Frontal cortex (tissue), 4 donors: ENCODE data around the gene GDAP1L1. TPM values are rescaled to one million over a fixed set of nuclear protein-coding genes. Genes with fewer than 3 reads are reported as not detected.
"Not testable (repeated sequence)": the region's sequence is repeated elsewhere in the genome, so short reads cannot be mapped to it uniquely, and the experiment has no call there.

Source experiments
- DNase-seq, 2 donors: peaks; one replicate each; pipeline ENCODE4 v3.0.0; 2012; ENCODE audit warnings: low spot score in 2 of 2
- FAIRE-seq: peaks from 2 replicates; lab custom pipeline; 2012; peaks lifted over from hg19 to GRCh38; lab: Jason Lieb, UNC
- total RNA-seq: library from RNA; depleted of rRNA; stranded (reverse); fragments of >200 nt; gene quantifications from one replicate; pipeline ENCODE4 v1.2.3, GENCODE V29; 2014
- donor health status: control.
- donor health status: control.
- donor health status: control.

GDAP1L1 gene
- total RNA-seq, 1 donor from 2014 or later: 131 TPM

DNA sequence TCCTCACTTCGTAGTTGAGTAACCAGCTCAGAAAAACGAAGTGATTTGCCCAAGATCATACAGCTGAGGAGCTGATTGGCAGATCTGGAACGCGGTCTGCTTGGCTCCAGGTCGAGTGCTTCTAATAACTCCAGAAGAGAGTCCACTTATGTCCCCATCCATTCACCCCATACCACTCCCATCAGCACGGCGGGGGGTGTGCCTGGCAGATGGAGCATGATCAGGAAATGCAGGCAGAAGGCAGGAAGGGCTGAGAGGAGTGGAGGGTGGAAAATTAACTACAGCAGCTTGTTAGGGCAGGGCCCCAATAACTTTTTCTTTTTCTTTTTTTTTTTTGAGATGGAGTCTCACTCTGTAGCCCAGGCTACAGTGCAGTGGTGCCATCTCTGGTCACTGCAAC, 48.9 kb downstream of the GDAP1L1 start:
- DNase-seq (no peak), FAIRE-seq (no peak)

DNA sequence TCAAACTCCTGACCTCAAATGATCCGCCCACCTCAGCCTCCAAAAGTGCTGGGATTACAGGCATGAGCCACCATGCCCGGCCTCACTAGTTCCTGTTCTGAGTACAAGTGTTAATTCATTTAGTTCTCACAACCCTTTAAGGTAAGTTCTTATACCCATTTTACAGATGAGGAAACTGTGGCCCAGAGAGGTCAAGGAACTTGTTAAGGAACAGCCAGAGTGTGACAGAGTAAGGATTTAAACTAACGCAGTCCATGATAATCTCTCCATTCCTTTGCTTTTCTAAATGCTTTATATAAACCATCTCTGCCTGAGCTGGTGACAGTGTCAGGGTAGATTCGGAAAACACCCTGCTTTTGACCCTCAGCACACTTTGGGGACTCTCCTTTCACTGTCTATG, 50.6 kb downstream of the GDAP1L1 start:
- DNase-seq (no peak), FAIRE-seq (no peak)

- not testable (repeated sequence) for DNase-seq, FAIRE-seq
Measured at GRCh38 chr20:44299011-44299535, 52.0 kb downstream of the GDAP1L1 start.

DNA sequence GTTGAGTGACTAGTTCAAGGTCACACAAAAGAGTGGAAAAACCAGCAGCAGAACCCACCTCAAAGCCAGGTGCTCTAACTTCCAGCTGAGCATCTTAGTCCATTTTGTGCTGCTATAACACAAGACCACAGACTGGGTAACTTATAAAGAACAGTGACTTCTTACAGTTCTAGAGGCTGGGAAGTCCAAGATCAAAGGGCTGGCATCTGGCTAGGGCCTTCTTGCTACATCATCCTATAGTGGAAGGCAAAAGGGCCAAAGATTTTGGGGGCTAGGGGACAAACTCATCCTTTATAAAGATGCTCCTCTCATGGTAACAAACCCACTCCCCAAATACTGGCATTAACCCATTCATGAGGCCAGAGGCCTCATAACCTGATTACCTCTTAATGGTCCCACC, 54.2 kb downstream of the GDAP1L1 start:
- DNase-seq: no peak
- FAIRE-seq: no peak

DNA sequence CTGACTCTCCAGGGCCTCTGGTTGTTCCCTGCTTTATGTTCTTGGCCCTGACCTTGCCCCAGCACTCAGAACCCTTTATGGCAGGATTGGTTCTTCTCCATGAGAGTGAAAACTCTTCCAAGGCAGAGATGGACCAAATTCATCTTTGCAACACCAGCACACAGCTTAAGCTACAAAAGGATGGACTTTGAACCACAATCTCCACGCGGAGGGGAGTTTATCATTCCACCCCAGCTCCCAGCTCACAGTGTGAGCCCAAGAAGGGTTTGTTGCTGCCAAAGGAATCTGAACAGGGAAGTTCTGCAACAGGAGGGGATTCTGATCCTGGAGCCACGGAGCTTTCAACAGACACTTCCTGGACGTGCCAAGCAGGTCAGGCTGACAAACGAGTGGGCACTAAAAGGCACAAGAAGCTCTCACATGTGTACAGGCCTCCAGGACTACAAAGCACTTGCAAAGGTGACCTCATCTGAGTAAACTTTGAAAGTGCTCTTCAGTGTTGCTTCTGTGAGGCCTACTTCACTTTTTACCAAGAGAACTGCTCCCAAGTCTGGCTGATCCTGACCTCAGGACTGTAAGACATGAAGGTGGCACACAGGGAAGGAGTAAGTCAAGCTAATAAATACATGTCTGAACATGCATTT, 55.0 kb downstream of the GDAP1L1 start:
- no peak for FAIRE-seq

GRCh38 chr20:44302736-44303135, 55.6 kb downstream of the GDAP1L1 start:
- DNase-seq (no peak), FAIRE-seq (no peak)

More for the DNA sequence above, 55.0 kb downstream of the GDAP1L1 start:
- DNase-seq: no peak

DNA sequence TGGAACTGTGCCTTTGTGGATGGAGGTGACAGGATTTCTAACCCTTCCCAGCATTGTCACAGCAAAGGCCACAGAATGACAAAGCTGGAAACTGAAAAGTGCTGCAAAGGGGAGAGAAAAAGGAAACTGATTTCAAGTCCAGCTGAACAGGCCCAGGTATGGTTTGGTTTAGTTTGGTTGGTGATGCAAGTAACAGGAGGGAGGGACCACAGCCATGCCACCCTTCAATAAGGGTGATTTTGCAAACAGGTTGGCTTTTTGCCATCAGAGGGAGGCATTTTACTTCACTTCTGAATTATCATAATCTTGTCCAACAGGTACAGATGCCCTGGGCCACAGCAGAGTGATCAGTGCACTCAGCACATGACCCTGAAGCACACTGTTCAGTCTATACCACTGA, 57.3 kb downstream of the GDAP1L1 start:
- FAIRE-seq (no peak), DNase-seq (no peak)

- FAIRE-seq (no peak), DNase-seq (no peak)
Measured at GRCh38 chr20:44306927-44307326, 59.8 kb downstream of the GDAP1L1 start.

DNA sequence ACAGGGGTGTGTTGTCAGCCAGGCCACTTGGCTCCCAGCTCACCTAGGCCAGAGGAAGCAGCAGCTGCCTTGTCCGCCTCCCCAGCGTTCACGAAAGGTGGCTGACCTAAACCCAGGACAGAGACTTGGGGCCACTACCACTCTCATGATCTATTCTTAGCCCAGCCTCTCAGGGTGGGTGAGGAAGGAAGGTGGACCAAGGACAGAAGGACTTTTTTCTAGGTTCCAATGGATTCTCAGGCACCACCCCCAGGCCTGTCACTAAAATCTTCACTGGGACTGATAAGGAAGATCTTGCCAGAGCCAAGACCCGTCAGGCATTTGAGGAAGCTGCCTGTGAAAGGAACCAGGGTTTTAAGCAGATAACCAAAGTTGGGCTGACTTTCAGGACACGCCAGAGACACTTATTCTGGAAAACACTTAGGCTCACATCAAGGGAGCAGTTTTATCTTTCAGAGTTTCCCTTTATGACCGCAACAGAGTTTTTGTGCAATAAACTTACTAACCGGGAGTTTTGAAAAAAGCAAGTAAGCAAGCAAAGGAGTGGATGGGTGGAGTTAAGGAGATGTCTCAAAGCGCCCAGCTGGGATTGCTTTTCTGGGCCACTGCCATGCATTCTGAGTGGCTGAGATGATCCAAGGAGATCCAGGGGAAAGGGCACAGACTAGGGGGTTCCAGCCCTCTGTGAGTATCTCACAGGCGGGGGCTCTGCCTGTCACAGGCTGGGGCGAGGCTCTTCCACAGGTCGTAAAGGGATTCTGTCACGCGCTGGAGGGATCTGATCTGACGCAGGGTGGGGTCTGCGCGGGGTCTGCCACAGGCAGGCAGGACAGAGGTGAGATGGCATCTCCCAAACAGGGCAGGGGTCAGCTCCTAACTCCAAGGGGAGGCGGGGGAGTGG, 62.9 kb downstream of the GDAP1L1 start:
- FAIRE-seq: no peak
- peak; percentile 24 to 51 for DNase-seq

DNA sequence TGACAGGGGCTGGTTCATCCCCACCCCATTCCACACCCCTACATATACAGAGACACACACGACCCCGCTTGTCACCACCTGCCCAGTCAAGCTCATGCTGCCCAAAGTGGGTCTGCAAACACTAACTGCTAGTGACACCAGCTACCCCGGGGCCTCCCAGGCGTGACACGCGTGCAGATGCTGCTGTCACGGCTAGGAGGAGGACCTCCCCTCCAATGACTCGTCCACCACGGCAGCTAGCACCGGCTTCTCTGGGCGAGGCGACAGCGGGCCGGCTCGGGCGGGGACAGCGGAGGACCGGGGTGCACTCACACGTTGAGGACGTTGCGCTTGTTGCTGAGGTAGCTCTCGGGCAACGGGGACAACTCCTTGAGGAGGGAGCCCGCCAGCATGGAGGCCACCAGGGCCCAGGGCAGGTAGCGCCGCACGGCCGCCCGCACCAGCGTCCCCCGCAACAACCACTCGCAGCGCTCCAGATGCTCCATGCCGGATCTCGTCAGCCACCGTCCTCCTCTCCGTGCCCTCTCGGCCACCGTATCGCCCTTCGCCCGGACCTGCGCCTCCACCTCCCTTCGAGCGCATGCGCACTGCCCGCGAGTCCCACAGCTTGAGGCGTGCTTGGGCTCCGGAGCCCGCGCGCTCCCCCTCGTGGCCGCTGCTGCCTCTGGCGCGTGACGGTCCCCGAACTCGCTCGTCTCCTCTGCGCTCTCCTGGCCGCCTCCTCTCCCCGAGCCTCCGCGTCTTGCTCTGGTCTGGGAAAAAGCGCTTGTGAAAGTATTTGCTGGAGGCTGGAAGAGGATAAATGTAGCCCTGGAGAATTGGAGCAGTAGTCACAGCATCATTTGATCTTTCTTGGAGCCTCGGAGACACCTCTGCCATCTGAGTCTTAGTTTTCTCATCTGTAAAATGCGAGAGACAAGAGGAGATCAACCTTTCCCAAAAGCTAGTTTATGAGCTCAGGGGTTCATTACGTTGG, 63.8 kb downstream of the GDAP1L1 start, which contains the start of gene FITM2:
Gene FITM2 (minus strand): TSS at position 539 of the 976 bp plus-strand sequence. CDS start 54 bp downstream, at position 485.
- DNase-seq (peak; percentile 93 to 97), FAIRE-seq (no peak)

DNA sequence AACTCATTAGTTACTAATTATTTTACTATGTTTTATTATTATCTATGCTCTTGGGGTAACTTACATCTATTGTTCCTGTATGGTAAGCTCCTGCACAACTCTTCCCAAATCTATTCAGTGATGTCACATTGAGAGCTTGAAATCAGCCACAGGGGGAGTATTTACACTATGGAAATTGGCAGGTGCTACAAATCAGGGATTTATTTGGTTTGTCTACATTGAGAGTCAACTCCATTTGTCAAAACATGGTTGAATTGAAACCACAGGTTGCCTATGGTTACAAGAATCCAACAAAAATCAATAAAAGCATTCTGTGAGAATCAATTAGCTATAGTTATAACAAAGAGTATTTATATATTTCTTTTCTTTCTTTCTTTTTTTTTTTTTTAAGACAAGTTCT, 67.8 kb downstream of the GDAP1L1 start:
- FAIRE-seq (no peak), DNase-seq (no peak)

DNA sequence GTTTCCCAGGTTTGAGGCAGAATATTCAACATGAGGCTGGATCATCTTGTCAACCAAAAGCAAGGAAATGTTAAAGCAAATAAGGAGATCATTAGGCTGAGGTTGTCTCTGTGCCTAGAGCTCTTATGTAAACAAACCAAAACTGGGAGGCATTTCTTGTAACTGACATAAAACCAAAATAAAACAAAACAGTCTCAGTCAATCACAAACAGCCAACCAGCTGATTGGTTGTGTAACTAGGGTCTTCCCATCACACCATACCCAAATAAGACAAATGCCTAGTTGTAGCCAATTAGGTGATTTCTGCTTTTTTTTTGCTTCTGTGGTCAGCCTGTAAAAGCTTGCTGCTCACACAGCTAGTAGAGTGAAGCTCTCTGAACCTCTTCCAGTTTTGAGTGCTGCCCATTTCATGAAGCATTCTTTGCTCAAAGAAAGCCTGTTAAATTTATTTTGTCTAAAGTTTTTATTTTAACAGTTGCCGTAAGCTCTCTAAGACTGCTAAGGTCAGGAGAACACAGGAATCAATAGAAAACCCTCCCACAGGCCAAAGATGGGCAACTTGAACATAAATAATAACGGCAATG, 72.8 kb downstream of the GDAP1L1 start:
- no peak for FAIRE-seq
- DNase-seq: no peak

DNA sequence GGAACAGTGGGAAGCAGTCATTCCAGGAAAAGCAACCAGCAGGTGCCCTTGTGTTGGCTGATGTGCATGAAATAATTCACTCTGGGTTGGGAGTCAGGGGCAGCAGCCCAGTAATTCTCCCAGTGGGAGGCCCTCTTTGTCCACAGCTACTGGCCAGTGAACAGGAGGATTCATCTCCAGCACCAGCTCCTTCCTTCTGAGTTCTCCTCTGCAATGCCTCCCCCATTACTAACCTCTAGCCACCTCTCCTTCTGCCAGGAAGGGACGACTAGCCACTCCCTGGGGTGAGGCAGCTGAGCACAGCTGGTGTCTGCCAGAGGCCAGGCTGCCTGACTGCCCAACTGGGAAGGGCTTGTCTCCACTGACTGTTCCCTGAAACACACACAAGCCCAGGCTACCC, 77.2 kb downstream of the GDAP1L1 start:
- DNase-seq (no peak), FAIRE-seq (no peak)

- FAIRE-seq: no peak
- peak in 1 of 2 donors; percentile 41 for DNase-seq
Measured at GRCh38 chr20:44326391-44327159, 79.5 kb downstream of the GDAP1L1 start.

GRCh38 chr20:44327748-44328147, 80.6 kb downstream of the GDAP1L1 start:
- FAIRE-seq: not testable (repeated sequence)

GRCh38 chr20:44328428-44328827, 81.3 kb downstream of the GDAP1L1 start:
- DNase-seq (no peak), FAIRE-seq (no peak)

More at GRCh38 chr20:44327748-44328147, 80.6 kb downstream of the GDAP1L1 start:
- DNase-seq: not testable (repeated sequence)
